Measurements from ENCODE around the gene GRM3. TPM values are rescaled to one million over a fixed set of nuclear protein-coding genes. Genes with fewer than 3 reads are reported as not detected.

The GRM3 gene
- total RNA-seq, 2 experiments from 2014 or later = not detected

DNA sequence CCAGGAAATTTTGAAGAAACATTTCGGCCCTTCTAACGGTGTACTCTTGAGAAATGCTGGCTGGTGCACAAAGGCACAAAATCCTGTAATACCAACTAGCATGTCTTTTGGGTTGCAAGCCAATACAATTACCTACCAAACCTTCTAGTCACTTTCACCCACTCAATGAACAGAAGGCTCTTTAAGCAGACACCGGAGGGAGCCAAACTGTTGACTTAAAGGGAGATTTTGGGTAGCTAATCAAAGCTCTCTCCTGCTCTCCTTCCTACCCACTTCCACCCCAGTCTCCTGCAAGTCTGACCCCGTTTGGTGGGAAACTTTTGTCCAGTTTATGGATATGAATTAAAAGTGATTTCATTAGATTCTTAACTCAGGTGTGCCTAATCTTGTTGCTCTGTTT, 24.0 kb downstream of the GRM3 start:
- Histone ChIP-seq H3K9me2 (ENCODE audit: insufficient read depth, low read length) (no peaks in the 10 kb centered on the region), H3K4me3 (ENCODE audit: low read depth, low read length, poor library complexity, severe bottlenecking) (no peak overlapping the region), H3K79me2 (ENCODE audit: insufficient read depth, low read depth, low read length) (no peaks in the 10 kb centered on the region), H2AFZ (ENCODE audit: low read length) (no peak overlapping the region), H3K4me2 (ENCODE audit: low read length) (no peak overlapping the region), H3K27ac (ENCODE audit: low read depth, low read length, poor library complexity, severe bottlenecking) (no peak overlapping the region), H4K20me1 (ENCODE audit: insufficient read depth, low read length) (no peaks in the 10 kb centered on the region), H3K4me1 (ENCODE audit: insufficient read depth, low read length, poor library complexity, severe bottlenecking) (no peaks in the 10 kb centered on the region), H3K9me3 (ENCODE audit: low read length) (no peaks in the 10 kb centered on the region), H3K36me3 (ENCODE audit: insufficient read depth, low read length) (no peaks in the 10 kb centered on the region)
- DNase-seq (ENCODE audit: low spot score) = no peak
- intact Hi-C loops (cut with micrococcal nuclease; ENCODE audit: unreplicated experiment) = no loop called here
- ChIA-PET CTCF (ENCODE audit: unreplicated experiment) (no interaction called here), POLR2A (interaction anchor here (0.6 kb wide), 1 partner anchor 8 kb away, joined by 4 read pairs; no protein-coding TSS in a partner anchor)
- BruUV-seq (replicated peaks) = no TSS peak
- TF ChIP-seq EZH2phosphoT487 (IDR thresholded peaks at IDR 0.05; ENCODE audit: borderline replicate concordance, low read depth, low read length) = no peak
- TF ChIP-seq, protein P1, sequence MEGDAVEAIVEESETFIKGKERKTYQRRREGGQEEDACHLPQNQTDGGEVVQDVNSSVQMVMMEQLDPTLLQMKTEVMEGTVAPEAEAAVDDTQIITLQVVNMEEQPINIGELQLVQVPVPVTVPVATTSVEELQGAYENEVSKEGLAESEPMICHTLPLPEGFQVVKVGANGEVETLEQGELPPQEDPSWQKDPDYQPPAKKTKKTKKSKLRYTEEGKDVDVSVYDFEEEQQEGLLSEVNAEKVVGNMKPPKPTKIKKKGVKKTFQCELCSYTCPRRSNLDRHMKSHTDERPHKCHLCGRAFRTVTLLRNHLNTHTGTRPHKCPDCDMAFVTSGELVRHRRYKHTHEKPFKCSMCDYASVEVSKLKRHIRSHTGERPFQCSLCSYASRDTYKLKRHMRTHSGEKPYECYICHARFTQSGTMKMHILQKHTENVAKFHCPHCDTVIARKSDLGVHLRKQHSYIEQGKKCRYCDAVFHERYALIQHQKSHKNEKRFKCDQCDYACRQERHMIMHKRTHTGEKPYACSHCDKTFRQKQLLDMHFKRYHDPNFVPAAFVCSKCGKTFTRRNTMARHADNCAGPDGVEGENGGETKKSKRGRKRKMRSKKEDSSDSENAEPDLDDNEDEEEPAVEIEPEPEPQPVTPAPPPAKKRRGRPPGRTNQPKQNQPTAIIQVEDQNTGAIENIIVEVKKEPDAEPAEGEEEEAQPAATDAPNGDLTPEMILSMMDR (conservative IDR thresholded peaks at IDR 0.05; ENCODE audit: low read length) = no peak

GRCh38 chr7:86668315-86668714, 24.6 kb downstream of the GRM3 start:
- no peak for DNase-seq (ENCODE audit: low spot score)
- TF ChIP-seq, protein P1 (conservative IDR thresholded peaks at IDR 0.05; ENCODE audit: low read length) = no peak
- TF ChIP-seq EZH2phosphoT487 (IDR thresholded peaks at IDR 0.05; ENCODE audit: borderline replicate concordance, low read depth, low read length) = no peak
- no TSS peak for BruUV-seq (replicated peaks)
- Histone ChIP-seq H3K9me3 (ENCODE audit: low read length) (no peaks in the 10 kb centered on the region), H3K27ac (ENCODE audit: low read depth, low read length, poor library complexity, severe bottlenecking) (no peak overlapping the region), H3K79me2 (ENCODE audit: insufficient read depth, low read depth, low read length) (no peaks in the 10 kb centered on the region), H2AFZ (ENCODE audit: low read length) (no peak overlapping the region), H3K9me2 (ENCODE audit: insufficient read depth, low read length) (no peaks in the 10 kb centered on the region), H3K4me1 (ENCODE audit: insufficient read depth, low read length, poor library complexity, severe bottlenecking) (no peaks in the 10 kb centered on the region), H3K4me3 (ENCODE audit: low read depth, low read length, poor library complexity, severe bottlenecking) (no peak overlapping the region), H3K4me2 (ENCODE audit: low read length) (no peak overlapping the region), H3K36me3 (ENCODE audit: insufficient read depth, low read length) (no peaks in the 10 kb centered on the region), H4K20me1 (ENCODE audit: insufficient read depth, low read length) (no peaks in the 10 kb centered on the region)
- intact Hi-C loops (cut with micrococcal nuclease; ENCODE audit: unreplicated experiment) = no loop called here
- POLR2A ChIA-PET = interaction anchor here (0.6 kb wide), 1 partner anchor 9 kb away, joined by 4 read pairs; no protein-coding TSS in a partner anchor
- CTCF ChIA-PET (ENCODE audit: unreplicated experiment) = no interaction called here

DNA sequence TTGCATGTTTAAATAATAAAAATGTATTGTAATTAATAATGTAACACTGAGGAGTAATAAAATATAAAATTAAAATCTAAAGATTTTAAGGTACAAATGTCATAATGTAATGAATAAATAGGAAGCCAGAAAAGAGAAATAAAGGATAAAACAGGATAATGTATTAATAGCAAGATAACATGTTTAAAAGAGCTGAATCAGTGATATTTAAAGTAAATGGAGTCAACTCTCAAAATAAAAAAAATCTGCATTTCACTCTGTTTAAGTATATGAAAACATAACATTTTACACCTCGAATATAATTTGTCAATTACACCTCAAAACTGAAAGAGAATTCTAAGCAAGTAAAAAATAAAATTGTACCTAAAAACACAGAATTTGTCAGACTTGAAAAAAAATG, 44.1 kb downstream of the GRM3 start:
- Histone ChIP-seq H3K9me3 (ENCODE audit: low read length) (no peaks in the 10 kb centered on the region), H3K4me2 (ENCODE audit: low read length) (no peak overlapping the region), H3K79me2 (ENCODE audit: insufficient read depth, low read depth, low read length) (no peaks in the 10 kb centered on the region), H3K4me1 (ENCODE audit: insufficient read depth, low read length, poor library complexity, severe bottlenecking) (no peaks in the 10 kb centered on the region), H2AFZ (ENCODE audit: low read length) (no peak overlapping the region), H3K9me2 (ENCODE audit: insufficient read depth, low read length) (no peaks in the 10 kb centered on the region), H3K36me3 (ENCODE audit: insufficient read depth, low read length) (no peaks in the 10 kb centered on the region), H3K4me3 (ENCODE audit: low read depth, low read length, poor library complexity, severe bottlenecking) (no peak overlapping the region), H4K20me1 (ENCODE audit: insufficient read depth, low read length) (no peaks in the 10 kb centered on the region), H3K27ac (ENCODE audit: low read depth, low read length, poor library complexity, severe bottlenecking) (no peak overlapping the region)
- TF ChIP-seq, protein P1 (conservative IDR thresholded peaks at IDR 0.05; ENCODE audit: low read length) = no peak
- no peak for TF ChIP-seq EZH2phosphoT487 (IDR thresholded peaks at IDR 0.05; ENCODE audit: borderline replicate concordance, low read depth, low read length)
- DNase-seq (ENCODE audit: low spot score) = no peak
- BruUV-seq (replicated peaks) = no TSS peak
- ChIA-PET POLR2A (no interaction called here), CTCF (ENCODE audit: unreplicated experiment) (no interaction called here)
- intact Hi-C loops (cut with micrococcal nuclease; ENCODE audit: unreplicated experiment) = no loop called here

Data from OCI-LY7 (cell line).